ENCODE measurements around the gene SNTB2.

Gene SNTB2

GRCh38 chr16:69180011-69180338, 7.0 kb upstream of the SNTB2 start:
- DNase-seq (ENCODE audit: low spot score): no peak

DNA sequence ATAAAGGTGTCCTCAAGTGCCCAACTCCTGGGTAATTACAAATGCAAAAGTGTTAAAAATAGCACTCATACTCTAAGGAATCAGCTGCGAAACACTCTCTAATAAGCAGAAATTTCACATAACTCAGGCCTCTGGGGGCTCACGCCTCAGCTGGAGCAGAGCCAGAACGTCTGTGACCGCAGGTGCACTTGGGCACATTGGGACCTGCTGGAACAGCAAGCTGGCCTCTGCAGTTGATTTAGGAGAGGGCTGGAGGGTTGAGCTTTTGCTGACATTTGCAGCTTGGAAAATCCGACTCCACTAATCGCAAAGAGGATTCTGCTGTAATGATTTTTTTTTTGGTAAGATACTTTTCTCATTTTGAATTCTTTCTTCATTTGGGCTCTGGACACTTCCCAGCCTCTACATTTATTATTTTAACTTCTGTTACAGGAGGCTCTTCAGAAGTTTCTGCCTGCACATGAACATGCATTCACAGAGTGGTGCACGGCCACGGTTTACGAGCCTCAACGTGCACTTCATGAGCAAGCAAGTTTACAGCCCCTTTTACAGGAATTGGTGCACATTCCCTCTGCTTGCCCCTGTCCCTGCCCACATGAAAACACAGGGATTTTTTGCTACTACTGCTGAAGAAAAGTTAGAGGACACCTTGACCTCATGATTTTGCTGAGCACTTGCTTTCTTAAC, 4.1 kb upstream of the SNTB2 start:
- DNase-seq (ENCODE audit: low spot score): no peak

DNA sequence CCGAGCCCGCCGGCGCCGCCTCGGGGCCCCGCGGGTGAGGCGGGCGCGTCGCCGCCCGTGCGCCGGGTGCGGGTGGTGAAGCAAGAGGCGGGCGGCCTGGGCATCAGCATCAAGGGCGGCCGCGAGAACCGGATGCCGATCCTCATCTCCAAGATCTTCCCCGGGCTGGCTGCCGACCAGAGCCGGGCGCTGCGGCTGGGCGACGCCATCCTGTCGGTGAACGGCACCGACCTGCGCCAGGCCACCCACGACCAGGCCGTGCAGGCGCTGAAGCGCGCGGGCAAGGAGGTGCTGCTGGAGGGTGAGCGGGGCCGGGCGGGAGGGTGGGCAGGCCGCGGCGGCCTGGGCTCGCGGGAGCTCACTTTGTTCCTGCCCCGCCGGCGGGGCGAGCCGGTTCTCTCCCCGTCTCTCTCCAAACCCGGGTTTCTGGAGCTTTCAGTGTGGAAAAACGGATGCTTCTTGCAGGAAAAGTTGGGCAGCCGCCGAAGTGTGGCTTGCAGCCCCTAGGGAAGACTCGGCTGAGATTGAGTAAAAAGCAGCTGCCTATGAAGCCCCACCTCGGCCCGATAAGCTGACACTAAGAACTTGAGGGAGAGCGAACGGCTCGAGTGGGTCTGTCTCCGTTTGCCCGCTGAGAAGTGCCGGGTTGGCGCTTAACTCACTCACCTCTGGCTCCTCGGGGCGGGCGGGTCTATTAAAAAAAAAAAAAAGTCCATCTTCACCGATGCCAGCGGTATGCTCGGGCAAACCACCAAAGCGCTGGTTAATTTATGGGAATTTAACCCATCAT, 677 bp downstream of the SNTB2 start:
- DNase-seq (ENCODE audit: low spot score): peak; percentile 34

DNA sequence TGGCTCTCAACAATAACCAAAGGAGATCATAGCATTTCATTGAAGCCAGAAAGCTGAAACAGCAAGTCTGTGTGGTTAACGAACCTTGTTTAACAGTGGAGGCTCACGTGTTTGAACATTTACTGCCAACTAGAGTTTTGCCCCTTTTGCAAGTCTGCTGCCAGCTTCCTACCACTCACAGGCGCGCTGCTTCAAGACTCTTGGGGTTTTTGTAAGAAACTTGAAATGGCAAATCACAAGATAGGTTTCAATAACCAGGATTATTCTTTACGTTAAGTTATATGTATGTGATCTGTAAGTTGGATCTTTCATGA, 1.2 kb downstream of the SNTB2 start:
- peak; percentile 33 for DNase-seq (ENCODE audit: low spot score)

GRCh38 chr16:69188716-69189115, 1.8 kb downstream of the SNTB2 start:
- DNase-seq (ENCODE audit: low spot score): no peak

DNA sequence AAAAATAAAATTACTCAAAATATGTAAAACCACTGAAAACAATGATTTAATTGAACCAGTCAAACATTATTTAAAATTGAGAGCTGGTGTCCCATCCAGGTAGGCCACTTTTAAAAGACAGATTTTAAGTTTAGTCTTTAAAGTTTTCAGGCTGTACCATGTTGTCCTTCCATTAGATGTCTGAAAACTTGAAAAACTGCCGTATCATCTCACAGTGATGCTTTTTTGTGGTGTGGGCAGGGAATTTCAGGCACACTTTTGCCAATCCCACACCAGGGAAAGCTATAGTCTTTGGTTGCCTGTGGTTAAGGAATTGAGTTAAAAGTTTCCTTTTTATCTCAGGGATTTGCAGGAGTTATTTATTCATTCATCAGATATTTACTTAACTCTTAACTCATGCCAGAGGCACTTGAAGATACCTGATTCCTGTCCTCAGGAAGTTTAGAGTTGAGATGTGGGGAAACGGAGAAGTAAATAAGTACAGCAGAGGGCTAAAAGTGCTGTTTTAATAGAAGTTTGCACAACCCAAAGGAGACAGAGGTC, 3.2 kb downstream of the SNTB2 start:
- DNase-seq (ENCODE audit: low spot score): no peak

DNA sequence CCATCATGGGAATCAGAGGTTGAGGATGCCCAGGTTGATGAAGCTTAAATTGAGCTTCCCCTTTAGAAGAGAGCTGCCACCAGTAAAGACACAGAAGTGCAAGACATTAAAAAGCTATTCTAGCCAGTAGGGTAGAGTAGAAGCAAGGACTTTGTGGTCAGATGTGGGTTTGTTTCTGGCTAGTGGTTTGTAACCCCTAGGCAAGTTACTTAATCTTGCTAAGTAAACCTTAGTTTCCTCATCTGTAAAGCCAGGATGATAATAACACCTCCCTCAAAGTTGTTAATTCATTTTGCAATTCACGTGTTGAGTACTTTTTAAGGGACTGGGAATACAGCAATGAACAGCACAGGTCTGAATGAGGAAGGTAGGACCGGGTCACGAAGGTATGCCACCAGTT, 3.6 kb downstream of the SNTB2 start:
- no peak for DNase-seq (ENCODE audit: low spot score)

DNA sequence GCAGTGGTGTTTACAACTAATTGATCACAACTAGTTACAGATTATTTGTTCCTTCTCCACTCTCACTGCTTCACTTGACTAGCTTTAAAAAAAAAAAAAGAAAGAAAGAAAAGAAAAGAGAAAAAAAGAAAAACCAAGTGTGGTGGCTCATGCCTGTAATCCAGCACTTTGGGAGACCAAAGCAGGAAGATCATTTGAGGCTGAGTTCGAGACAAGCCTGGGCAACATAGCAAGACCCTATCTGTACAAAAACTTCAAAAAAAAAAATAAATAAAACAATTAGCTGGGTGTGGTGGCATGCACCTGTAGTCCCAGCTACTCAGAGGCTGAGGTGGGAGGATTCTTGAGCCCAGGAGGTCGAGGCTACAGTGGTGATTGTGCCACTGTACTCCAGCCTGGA, 4.2 kb downstream of the SNTB2 start:
- DNase-seq (ENCODE audit: low spot score): no peak

GRCh38 chr16:69193855-69194254, 6.9 kb downstream of the SNTB2 start:
- no peak for DNase-seq (ENCODE audit: low spot score)

DNA sequence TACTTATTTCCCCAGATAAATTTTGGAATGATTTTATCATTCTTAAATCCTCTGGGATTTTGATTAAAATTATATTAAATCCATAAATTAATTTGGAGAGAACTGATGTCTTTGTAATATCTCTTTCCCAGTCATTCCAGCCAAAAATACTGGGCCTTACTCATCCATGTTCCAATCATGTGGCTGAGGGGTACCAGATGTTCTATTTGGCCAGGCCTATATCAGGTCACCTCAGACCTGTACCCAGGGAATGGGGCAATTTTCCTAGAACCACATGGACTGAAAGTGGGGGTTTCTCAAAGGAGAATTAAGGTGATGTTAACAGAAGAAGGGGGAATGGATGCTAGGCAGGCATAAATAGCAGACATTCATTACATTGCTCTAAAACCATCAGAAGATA, 7.5 kb downstream of the SNTB2 start:
- no peak for DNase-seq (ENCODE audit: low spot score)

- no peak for DNase-seq (ENCODE audit: low spot score)
Measured at GRCh38 chr16:69195369-69196029, 8.5 kb downstream of the SNTB2 start.

DNA sequence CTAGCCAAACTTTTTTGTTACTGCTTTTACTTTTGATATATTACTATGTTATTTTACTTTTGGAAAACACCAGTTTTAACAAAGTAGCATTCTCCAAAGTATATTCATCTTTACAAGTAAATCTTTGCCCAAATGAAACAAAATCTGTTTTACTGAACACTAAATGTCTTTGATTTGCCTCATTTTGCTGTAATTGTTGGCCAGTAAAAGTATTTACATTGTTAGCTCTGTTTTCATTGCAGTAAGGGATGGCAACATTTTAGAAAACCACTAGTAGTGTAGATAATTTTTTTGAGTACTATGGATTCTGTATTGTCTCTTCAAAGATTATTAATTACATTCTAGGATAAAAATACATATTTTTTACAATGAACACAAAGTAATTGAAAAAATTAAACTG, 10.6 kb downstream of the SNTB2 start:
- DNase-seq (ENCODE audit: low spot score): no peak

DNA sequence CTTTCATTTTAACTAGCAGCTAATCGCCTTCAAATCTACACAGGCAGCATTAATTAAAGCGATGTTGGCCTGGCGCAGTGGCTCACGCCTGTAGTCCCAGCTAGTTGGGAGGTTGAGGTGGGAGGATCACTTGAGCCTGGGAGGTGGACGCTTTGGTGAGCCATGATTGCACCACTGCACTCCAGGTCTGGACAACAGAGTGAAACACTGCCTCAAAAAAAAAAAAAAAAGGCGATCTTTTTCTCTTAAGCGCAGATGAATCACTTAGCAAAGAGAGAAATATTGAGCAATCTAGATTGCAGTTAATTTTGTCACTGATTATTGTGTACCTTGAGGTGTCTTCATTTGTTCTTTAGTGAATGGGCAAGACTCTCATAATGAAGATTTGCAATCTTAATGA, 12.4 kb downstream of the SNTB2 start:
- no peak for DNase-seq (ENCODE audit: low spot score)

GRCh38 chr16:69201291-69201690, 14.3 kb downstream of the SNTB2 start:
- DNase-seq (ENCODE audit: low spot score): no peak

DNA sequence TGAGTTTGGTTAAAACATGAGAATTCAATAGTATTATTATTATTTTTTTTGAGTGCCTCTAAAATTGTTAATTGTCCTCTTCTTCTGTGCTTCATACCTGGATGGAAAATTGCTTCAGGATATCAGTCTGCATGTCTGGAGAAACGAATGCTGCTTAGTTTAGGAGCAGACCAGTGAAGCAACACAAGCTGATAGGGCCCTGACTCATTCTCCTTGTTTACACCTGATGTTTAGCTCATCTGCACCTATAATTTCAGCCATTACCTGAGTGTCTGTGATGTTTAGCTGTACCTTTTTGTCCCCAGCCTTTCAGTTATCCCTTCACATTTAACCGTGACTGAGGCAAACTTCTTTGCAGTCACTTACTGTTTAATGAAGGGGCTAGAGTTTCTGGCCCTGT, 14.8 kb downstream of the SNTB2 start:
- no peak for DNase-seq (ENCODE audit: low spot score)

GRCh38 chr16:69204172-69204571, 17.2 kb downstream of the SNTB2 start:
- no peak for DNase-seq (ENCODE audit: low spot score)

DNA sequence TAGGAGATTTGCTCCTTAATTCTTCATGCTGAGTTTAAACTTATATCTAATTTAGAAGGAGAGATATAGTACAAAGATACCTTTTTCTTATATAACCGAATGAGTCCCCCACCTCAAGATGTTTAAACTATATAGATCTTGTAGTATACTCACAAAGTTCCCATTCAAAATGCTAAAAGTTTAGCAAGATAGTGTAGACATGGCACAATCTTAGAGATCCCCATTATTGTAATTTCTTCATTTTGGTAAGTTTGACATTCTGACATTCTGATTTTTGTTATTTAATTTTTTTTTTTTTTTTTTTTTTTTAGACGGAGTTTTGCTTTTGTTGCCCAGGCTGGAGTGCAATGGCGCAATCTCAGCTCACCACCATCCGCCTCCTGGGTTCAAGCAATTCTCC, 22.8 kb downstream of the SNTB2 start:
- no peak for DNase-seq (ENCODE audit: low spot score)

DNA sequence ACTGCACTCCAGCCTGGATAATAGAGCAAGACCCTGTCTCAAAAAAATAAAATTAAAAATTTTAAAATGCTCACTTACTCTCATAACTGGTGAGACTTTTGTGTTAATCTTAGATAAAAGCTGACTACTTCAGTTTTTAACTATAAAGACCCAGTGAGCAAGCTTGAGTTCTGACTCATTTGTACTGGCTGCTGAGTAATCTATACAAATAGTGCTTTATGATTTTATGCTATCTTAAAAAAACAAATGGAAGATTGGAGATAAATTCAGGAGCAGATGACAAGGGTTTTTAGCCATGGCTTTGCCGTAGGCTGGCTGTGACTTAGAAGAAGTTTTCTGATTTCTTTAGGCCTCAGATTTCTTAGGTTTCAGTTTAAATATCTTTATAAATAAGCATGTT, 30.5 kb downstream of the SNTB2 start:
- DNase-seq (ENCODE audit: low spot score): no peak

- no peak for DNase-seq (ENCODE audit: low spot score)
Measured at GRCh38 chr16:69219279-69219678, 32.3 kb downstream of the SNTB2 start.

- DNase-seq (ENCODE audit: low spot score): no peak
Measured at GRCh38 chr16:69223882-69224281, 36.9 kb downstream of the SNTB2 start.

GRCh38 chr16:69225121-69225520, 38.2 kb downstream of the SNTB2 start:
- no peak for DNase-seq (ENCODE audit: low spot score)

DNA sequence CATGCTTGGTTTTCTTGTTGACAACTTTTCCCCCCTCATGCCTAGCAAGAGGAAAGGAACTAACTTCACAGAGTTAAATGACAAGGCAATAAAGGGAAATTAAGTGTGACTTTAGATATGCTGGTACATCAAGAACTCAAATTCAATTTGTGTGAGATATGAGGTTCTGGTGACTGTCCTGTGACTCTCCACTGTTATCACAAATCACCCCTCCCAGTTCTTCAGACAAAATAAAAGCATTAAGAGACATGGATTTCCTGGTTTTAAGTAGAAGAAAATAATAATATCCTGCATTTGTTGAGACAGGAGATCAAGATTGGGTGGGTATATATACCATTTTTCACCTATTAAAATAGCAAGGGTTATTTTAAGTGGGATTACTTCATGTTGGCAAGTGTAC, 46.2 kb downstream of the SNTB2 start:
- no peak for DNase-seq (ENCODE audit: low spot score)

DNA sequence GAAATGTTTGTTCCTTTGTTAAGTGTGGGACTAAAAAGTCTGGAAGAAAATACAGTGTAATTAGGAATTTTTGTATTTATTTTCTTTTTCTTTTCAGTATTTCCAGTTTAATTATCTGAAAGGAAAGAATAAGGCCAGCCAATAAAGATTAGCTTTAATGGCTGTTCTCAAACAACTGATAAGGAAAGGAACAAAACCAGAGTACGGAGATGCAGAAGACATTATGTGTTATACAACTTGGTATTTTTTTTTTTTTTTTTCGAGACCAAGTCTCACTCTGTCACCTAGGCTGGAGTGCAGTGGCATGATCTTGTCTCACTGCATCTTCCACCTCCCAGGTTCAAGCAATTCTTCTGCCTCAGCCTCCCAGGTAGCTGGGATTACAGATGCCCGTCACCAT, 47.5 kb downstream of the SNTB2 start:
- DNase-seq (ENCODE audit: low spot score): no peak
